ENCODE data around the gene PLPP3. TPM values are rescaled to one million over a fixed set of nuclear protein-coding genes. Genes with fewer than 3 reads are reported as not detected.

The PLPP3 gene
- total RNA-seq, 1 experiment from 2014 or later = 3.5 TPM

DNA sequence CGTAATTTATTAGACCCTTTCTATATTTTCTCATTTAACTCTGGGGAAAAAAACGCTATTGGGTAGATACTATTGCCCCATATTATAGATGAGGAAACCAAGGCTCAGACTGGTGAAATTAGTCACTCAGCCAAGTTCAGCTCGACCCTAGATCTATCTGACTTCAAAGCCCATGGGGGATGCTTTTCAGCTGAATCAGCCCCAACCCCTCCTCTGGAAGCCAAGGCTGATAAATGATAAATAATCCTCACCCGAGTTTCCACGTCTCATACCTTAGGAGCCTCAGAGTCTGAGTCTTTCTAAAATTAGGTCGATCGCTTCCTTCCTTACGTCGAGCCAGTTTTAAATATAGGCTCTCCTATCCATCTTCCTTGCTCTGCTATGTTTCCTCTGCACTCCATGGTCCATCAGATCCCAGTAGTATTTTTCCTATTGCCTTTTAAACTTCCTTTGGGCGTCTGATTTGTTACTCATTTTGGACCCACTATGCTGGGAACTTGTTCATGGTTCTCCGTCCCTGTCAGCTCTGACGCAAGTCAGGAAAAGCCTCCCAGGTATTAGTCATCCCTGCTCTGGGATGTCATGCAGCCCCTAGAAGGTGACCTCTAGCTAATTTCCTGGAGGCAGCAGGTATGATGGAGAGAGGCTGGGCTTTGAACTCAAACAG, 122.8 kb downstream of the PLPP3 start:
- no peak for DNase-seq (ENCODE audit: low read depth)
- in situ Hi-C loops (cut with HindIII; ENCODE audit: low pct_unique_long_range_greater_than_20kb, low sequenced_read_pairs) = no loop called here

DNA sequence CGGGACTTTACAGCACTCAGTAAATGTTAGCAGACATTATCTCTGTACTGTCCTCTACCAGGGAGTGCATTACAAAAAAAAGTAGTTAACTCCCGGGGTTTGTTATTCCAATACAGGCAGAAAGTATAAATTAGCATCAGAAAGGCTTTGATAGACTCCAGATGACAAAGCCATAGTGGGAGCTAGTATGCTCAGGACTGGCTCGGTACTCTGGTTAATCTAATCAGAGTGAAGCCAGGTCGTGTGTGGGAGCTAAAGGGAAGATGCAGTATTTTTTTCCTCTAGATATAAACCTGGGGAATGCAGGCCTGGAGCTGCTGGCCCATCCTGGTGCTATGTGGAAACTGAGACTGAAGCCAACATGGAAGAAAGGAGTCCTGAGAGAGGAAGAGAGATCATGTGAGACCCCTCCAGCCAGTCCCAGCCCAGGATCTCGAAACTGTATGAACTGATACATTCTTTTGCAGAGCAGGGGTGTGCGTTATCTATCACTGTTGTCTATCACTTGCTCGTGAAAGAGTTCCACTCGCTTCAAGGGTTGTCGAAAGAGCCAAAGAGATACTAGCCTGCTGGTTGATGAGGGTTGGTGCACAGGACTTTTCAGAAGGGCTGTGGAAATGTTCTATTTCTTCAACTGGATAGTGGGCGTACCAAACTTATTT, 125.8 kb downstream of the PLPP3 start:
- DNase-seq (ENCODE audit: low read depth) = no peak
- in situ Hi-C loops (cut with HindIII; ENCODE audit: low pct_unique_long_range_greater_than_20kb, low sequenced_read_pairs) = no loop called here

DNA sequence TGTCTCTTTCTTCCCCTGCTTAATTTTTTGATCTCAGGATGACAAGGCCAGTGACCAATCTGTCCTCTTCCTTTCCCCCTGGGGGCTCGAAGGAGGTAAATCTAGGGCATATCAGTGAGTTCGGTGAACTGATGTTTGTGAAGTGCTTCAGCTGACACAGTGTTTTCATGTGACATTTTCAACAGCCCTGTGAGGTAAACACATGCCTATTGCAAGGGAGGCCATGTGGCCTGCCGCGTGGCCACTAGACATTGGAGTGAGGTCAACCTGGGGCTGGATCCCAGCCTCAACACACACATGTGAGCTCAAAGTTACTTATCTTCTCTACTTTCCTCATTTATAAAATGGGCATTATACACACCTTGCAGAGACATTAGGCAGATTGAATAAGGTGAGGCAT, 126.3 kb downstream of the PLPP3 start:
- in situ Hi-C loops (cut with HindIII; ENCODE audit: low pct_unique_long_range_greater_than_20kb, low sequenced_read_pairs) = no loop called here
- DNase-seq (ENCODE audit: low read depth) = no peak

DNA sequence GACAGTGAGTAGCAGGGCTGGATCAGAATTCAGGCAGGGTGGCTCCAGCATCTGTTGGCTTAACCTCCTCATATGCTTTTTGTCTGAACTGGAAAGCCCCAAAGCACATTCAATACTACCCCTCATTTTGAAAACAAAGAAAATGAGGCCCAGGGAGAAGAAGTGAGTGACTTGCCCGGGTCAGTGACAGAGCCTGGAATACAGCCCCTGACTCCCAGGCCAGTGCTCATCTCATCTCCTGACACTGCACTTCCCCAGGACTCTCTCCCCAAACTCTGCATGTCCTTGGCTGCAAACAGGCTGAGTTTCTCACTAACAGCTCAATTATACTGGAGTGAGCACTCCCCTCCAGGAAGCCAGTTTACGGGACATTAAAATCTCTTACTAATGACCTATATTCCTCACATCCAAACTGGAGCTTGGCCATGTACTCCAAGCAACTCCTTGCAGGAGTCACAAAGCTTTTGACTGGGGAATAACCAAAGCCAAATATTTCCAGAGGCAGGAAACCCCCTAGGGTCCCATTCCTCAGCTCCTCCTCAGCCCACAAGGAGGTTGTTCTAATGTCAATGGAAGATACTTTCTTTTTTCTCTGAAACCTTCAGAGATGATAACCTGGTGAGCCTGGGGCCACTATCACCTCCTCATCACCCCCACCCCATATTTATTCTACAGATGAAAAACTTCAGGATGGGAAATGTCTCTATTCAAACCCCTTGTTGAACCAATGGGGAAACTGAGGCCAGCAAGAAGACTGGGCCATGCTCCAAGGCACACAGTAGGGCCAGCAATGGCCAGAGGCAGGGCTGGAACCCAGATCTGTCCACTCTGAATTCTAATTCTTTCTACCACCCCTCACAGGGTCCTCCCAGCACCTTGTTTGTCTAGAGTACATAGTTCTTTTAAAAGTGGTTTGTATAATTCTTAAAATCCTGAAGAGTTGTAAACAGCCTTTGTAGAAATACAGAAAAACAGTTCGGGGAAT, 127.0 kb downstream of the PLPP3 start:
- DNase-seq (ENCODE audit: low read depth) = no peak
- in situ Hi-C loops (cut with HindIII; ENCODE audit: low pct_unique_long_range_greater_than_20kb, low sequenced_read_pairs) = no loop called here

DNA sequence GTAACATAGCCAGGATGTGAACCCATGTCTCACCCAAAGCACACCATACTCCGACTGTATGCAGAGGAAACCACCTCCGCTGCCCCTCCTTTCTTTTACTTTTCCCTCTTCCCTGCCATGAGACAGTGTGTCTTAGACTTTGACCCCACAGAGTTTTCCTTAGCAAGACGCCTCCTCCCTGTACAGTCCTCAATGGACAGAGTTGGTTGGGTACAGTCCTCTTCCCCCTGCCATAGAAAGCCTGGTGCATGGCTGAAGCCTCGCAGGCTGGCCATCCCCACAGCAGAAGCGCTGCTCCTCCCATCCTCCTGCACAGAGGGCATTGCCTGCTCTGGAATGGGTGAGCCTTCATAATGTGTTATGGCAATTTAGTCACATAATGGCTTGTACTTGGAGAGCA, 127.9 kb downstream of the PLPP3 start:
- no peak for DNase-seq (ENCODE audit: low read depth)
- in situ Hi-C loops (cut with HindIII; ENCODE audit: low pct_unique_long_range_greater_than_20kb, low sequenced_read_pairs) = no loop called here

DNA sequence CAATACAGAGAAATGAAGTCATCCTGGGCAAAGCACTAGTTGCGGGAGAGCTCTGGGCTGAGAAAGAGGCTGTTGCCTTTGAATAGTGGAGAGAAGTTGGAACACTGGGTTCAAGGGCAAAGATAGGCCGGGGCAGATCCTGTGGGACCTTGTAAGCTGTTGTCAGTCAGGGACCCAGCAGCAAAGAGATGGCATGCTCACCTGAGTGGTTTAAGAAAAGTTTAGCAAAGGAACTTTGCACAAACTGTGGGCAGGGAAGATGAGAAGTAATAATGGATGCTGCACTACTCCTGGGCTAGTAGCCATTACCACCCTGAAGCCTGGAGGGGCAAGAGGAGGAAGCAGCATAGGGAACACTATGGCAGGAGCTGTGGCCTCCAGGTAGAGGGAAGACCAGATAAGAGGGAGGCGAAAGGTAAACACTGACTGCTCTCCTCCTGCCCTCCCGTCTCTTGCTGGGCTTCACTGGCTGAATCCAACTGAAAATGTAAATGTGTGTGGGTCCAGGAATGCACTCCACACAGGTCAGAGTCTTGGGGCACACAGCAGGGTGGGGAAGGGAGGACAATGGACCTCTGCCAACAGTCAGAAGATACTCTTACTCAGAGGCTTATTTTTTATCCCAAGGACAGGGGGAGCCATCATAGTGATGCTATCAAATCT, 129.2 kb downstream of the PLPP3 start:
- DNase-seq (ENCODE audit: low read depth) = no peak
- in situ Hi-C loops (cut with HindIII; ENCODE audit: low pct_unique_long_range_greater_than_20kb, low sequenced_read_pairs) = no loop called here

DNA sequence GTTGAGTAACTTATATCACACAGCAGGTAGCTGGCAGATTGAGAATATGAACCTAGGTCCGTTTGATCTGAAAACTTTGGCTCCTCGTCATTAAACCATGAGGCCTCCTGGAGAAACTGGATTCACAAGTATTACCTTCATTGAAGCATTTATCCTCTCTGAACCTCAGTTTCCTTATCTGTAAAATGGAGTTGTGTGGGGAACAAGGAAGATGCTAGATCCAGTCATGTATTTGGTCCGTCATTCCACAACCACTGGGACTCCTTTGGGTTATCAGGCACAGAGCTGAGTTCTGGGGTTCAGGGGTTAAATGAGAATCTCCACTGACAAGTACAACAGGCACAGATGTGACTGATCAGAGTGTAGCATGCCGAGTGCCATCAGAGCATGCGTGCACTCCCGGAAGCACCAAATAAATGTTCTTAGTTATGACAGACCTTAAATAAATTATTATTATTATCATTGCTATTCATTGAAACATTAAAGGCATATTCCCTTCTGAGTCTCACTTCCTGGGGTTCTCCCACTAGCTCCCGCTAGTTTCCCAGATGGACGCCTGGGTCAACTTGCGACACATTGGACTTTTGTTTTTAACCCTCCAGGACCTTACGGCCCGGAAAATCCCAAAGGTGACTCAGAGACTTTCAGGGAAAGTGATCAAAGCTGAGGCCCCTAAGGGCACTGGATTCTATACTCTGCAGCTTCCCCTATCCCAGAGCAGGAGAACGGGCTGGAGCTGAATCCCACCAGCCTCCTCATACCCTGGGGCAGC, 130.6 kb downstream of the PLPP3 start:
- in situ Hi-C loops (cut with HindIII; ENCODE audit: low pct_unique_long_range_greater_than_20kb, low sequenced_read_pairs) = no loop called here
- DNase-seq (ENCODE audit: low read depth) = peak; percentile 13

DNA sequence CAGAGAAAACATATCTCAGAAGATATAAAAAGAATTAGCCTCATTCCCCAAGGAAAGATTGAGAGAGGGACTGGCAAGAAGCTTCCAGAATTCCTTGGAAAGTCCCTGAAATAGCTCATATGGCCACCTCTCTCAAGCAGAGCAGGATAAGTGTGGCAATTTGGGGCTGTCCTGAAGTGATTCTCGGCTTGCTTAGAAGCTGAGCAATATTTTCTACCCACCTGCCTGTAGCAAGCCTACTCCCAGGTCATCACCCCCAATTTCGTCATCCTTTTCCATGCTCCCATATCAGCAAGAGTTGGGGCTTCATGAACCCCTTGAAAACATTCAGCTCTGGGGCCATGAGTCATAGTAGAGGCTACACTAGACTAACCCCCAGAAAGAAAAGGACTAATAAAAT, 131.5 kb downstream of the PLPP3 start:
- DNase-seq (ENCODE audit: low read depth) = no peak

DNA sequence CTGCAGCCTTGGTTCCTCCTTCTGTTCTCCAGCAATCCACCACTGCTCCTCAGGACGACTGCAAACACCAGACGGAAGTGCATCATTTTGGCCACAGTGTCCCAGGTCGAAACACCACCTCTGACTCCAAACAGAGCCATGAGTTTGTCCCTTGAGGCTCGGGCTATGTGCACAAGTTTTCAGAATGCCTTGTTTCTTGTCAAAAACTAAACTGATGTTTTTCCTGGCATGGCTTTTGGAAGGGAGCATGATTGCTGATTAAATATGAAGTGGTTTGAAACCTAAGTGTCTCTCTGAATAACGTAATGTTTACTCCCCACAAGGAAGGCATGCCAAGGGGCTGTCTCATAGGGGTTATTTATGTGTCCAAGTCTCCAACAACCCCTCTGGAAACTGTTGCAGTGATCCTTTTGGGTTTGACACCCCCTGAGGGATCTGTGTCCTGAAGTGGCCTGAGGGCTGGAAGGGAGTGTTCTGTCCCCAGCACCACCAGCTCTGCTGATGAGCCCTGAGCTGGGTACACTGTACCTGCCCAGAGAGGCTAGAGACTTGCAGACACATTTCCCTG, 132.7 kb downstream of the PLPP3 start:
- in situ Hi-C loops (cut with HindIII; ENCODE audit: low pct_unique_long_range_greater_than_20kb, low sequenced_read_pairs) = no loop called here
- DNase-seq (ENCODE audit: low read depth) = no peak

More for the DNA sequence above, 131.5 kb downstream of the PLPP3 start:
- in situ Hi-C loops (cut with HindIII; ENCODE audit: low pct_unique_long_range_greater_than_20kb, low sequenced_read_pairs) = no loop called here

DNA sequence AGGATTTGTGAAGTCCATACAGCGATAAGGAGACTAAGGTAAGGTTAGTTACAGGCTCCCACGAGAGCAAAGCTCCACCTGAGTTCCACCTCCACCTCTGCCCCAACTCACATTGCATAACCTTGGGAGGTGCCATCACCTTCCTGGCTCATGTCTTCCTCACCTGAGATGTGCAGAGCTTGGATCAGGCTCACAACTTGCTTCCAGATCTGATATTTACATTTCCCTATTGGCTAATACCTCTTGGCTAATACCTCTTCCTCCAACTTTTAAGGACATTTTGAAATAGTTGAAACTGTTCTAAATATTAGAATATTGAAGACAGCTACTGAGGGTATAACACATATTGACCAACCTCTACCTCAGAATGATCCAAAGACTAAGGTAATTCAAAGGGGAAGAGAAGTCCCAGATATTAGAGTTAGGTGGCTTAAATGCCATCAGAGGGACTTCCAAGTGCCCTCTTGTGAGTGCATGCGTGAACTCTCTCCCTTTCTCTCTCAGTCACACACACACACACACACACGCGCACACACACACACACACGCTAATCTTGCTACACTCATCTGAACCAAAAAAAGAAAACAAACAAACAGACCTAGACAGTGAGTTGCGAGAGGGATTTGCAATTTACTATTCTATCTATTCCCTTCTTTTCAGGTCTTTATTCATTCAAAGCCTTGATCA, 134.3 kb downstream of the PLPP3 start:
- no peak for DNase-seq (ENCODE audit: low read depth)
- in situ Hi-C loops (cut with HindIII; ENCODE audit: low pct_unique_long_range_greater_than_20kb, low sequenced_read_pairs) = no loop called here

Other genes with a start within 250 kb of the PLPP3 start
- 3.9 and 4.9 TPM in 2 replicates for gene PRKAA2, start 65.8 kb upstream of the PLPP3 start, total RNA-seq (2014; rRNA removed; shearing (Covaris generic); ENCODE audit: low replicate concordance)
- not detected in 2 replicates for gene FYB2, start 239.8 kb upstream of the PLPP3 start, total RNA-seq (2014; rRNA removed; shearing (Covaris generic); ENCODE audit: low replicate concordance)